RWPE1 (cell line): ENCODE measurements around the gene COMT.
"Not testable (repeated sequence)": the region's sequence is repeated elsewhere in the genome, so short reads cannot be mapped to it uniquely, and the experiment has no call there.

ENCODE experiments used
- CTCF ChIA-PET: fragments of 350-600 bp; sonication (Branson Sonifier 250); formaldehyde crosslinking; extraction: SDS; loops from one replicate; lab custom pipeline; 2021; lab: Yijun Ruan, JAX
- POLR2A ChIA-PET: fragments of 400-600 bp; formaldehyde crosslinking; extraction: SDS; loops from one replicate; lab custom pipeline; 2020; ENCODE audit warnings: antibody characterized with exemption; ENCODE audit not compliant: low non-redundant PET; lab: Yijun Ruan, JAX
- DNase-seq: peaks from one replicate; pipeline ENCODE4 v3.0.0; 2012; ENCODE audit warnings: low spot score
- H3K27ac ChIP-seq: fragments of 450-650 bp; 2 replicates; pipeline ENCODE4 v1.5.1; 2017
- TF ChIP-seq, protein P1 (sequence below): fragments of 450-650 bp; conservative IDR thresholded peaks from 2 replicates; pipeline ENCODE4 v1.5.1; 2017; ENCODE audit warnings: low read depth, mild to moderate bottlenecking

COMT gene

DNA sequence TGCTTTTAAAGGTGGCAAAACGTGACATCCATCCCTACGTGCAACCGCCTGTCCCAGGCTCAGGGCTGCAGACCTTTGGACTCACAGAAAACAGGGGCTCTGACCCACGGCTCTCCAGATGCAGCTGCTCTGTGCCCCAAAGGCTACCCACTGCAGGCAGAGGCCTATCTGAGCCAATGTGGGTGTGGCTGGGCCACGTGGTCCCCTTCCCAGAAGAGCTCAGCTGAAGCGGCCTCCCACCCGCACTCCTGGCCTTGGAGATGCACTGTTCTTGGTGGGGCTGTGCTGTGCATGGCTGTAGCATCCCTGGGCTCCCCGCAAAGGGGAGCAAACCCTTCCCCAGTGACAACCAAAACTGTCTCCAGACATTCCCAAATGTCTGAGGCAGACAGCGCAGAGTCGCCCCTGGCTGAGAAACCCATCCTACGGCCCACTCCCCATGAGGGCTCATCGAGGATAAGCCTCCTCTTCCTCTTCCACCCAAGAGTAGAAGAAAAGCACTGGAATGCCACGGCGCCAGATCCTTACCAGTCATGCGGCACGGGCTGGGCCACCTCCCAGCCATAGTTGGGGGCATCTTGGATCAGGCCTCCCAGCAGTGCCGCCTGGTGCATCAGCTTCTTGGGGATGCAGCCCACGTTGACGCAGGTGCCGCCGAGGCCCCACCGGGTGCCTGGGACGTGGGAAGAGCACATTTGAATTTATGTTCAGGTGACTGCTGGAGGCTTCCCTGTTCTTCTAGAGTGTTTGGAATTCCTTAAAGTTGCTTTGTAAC, 23.1 kb upstream of the COMT start:
- POLR2A ChIA-PET = interaction anchor here (0.5 kb wide), 1 partner anchor 528 kb away, joined by 3 read pairs; no protein-coding TSS in a partner anchor
- TF ChIP-seq, protein P1, sequence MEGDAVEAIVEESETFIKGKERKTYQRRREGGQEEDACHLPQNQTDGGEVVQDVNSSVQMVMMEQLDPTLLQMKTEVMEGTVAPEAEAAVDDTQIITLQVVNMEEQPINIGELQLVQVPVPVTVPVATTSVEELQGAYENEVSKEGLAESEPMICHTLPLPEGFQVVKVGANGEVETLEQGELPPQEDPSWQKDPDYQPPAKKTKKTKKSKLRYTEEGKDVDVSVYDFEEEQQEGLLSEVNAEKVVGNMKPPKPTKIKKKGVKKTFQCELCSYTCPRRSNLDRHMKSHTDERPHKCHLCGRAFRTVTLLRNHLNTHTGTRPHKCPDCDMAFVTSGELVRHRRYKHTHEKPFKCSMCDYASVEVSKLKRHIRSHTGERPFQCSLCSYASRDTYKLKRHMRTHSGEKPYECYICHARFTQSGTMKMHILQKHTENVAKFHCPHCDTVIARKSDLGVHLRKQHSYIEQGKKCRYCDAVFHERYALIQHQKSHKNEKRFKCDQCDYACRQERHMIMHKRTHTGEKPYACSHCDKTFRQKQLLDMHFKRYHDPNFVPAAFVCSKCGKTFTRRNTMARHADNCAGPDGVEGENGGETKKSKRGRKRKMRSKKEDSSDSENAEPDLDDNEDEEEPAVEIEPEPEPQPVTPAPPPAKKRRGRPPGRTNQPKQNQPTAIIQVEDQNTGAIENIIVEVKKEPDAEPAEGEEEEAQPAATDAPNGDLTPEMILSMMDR = no peak
- no peak overlapping the region for H3K27ac ChIP-seq
- CTCF ChIA-PET = no interaction called here
- no peak for DNase-seq

DNA sequence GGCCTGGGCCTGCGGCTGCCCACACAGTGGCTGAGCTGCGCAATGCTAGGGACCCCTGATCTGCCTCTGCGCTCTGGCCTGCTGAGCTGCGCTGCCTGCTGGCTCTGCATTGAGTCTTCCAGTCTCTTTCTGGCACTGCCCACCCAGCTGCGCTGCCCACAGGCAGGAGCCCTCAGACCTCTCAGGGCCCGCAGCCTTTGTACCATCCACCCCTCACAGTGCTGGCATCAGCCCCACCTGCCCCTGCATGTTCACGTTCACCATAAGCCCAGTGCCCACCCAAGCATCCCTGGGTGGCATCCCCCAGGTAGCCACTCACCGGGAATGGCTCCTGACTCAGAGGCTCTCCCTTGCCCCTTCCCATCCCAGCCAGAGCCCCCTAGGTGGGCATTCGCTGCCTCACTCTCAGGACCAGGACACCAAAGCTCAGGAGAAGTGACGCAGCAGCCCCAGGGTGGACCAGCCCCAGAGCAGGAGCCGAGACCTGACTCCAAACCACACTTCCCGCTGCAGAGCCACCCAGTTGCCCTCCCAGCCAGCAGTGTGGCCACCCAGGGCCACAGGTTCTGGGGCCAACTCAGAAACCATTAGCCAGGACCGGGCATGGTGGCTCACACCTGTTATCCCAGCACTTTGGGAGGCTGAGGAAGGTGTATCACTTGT, 21.7 kb upstream of the COMT start:
- ChIA-PET CTCF (interaction anchor here (1.3 kb wide), 1 partner anchor 34 kb away, joined by 3 read pairs; no protein-coding TSS in a partner anchor), POLR2A (no interaction called here)
- no peak for DNase-seq
- no peak overlapping the region for H3K27ac ChIP-seq
- TF ChIP-seq, protein P1 = no peak

DNA sequence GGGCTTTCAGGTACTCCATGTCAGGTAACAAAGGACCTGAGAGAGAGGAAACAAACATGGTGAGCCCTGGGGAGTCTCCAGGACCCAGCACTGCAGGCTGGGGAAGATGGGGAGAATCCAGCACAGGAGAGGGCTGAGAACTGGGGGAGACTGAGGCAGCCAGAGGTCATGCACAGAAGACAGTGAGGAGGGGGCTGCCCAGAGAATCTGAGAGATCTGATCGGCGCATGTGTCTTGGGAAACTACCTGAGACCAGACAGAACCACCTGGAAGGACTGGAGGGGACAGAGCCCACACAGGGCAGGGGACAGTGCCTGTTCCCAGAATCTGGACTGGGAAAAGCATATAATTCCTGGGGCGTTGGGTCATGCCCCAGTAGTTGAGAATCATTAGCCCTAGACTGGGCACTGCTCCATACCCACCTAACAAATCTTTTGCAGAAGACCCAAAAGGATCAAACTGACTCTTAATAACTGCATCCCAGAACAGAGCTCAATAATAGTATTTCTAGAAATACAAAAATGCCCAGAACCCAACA, 20.0 kb upstream of the COMT start:
- CTCF ChIA-PET = no interaction called here
- POLR2A ChIA-PET = interaction anchor here (0.6 kb wide), 1 partner anchor 33 kb away, joined by 7 read pairs; no protein-coding TSS in a partner anchor
- no peak overlapping the region for H3K27ac ChIP-seq
- no peak for DNase-seq
- TF ChIP-seq, protein P1 = no peak

DNA sequence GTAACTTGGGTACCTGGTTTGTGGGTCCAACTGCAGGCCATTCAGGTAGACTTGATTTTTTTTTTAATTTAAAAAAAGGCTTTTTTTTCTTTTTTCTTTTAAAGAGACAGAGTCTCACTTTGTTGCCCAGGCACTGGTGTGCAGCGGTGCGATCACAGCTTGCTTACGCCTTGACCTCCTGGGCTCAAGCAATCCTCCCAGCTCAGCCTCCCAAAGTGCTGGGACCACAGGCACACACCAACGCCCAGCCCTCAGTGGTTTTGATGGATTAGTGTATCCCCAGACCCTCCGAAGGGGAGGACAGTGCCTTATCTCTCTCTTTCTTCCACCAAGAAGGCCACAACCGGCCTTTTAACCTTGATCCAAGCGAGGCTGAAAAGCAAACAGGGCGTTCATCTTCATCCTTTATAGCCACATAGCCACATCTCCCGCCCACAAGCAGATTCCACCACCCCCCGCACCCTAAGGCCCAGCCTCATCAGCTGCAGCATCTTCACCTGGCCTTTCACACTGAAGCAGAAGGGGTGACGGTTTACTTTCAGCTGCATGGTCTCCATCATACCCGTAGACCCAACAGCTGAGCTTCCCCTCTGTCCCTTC, 17.6 kb upstream of the COMT start:
- H3K27ac ChIP-seq = no peak overlapping the region
- ChIA-PET CTCF (interaction anchor here (0.6 to 0.7 kb wide), 2 partner anchors 19 to 29 kb away, joined by 3 to 4 read pairs; no protein-coding TSS in a partner anchor), POLR2A (no interaction called here)
- DNase-seq = no peak
- TF ChIP-seq, protein P1 = no peak

DNA sequence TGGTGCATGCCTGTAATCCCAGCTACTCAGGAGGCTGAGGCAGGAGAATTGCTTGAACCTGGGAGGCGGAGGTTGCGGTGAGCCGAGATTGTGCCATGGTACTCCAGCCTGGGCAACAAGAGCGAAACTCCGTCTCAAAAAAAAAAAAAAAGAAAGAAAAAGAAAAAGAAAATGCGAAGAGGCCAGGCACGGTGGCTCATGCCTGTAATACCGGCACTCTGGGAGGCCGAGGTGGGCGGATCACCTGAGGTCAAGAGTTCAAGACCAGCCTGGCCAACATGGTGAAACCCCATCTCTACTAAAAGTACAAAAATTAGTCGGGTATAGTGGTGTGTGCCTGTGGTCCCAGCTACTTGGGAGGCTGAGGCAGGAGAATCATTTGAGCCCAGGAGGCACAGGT, 15.5 kb upstream of the COMT start:
- CTCF ChIA-PET, DNase-seq, H3K27ac ChIP-seq, POLR2A ChIA-PET: not testable (repeated sequence)

DNA sequence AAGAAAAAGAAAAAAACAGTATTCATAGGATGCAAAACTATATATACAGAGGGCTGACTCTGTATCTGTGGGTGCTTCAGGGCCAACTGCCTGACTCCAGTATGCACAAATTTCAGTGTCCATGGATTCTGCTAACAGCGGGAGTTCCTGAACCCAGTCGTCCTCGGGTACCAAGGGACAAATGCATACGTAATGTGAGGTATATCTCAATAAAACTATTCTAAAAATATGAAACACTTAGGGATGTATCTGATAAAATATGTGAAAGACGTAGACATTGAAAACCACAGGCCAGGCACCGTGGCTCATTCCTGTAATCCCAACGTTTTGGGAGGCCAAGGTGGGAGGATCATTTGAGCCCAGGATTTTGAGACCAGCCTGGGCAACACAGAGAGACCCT, 13.9 kb upstream of the COMT start:
- no peak for DNase-seq
- H3K27ac ChIP-seq = no peak overlapping the region
- TF ChIP-seq, protein P1 = no peak
- ChIA-PET CTCF (no interaction called here), POLR2A (no interaction called here)
